Activated T-cell treated with anti-CD3 and anti-CD28 coated beads, Interleukin-2, amount 50 U/mL, for 48 hours (primary cell): ENCODE data around the gene PSMC6.

Source experiments
- DNase-seq, 2 experiments: peaks; one replicate each; pipeline ENCODE4 v3.0.0-alpha.2; 2020

PSMC6 gene

DNA sequence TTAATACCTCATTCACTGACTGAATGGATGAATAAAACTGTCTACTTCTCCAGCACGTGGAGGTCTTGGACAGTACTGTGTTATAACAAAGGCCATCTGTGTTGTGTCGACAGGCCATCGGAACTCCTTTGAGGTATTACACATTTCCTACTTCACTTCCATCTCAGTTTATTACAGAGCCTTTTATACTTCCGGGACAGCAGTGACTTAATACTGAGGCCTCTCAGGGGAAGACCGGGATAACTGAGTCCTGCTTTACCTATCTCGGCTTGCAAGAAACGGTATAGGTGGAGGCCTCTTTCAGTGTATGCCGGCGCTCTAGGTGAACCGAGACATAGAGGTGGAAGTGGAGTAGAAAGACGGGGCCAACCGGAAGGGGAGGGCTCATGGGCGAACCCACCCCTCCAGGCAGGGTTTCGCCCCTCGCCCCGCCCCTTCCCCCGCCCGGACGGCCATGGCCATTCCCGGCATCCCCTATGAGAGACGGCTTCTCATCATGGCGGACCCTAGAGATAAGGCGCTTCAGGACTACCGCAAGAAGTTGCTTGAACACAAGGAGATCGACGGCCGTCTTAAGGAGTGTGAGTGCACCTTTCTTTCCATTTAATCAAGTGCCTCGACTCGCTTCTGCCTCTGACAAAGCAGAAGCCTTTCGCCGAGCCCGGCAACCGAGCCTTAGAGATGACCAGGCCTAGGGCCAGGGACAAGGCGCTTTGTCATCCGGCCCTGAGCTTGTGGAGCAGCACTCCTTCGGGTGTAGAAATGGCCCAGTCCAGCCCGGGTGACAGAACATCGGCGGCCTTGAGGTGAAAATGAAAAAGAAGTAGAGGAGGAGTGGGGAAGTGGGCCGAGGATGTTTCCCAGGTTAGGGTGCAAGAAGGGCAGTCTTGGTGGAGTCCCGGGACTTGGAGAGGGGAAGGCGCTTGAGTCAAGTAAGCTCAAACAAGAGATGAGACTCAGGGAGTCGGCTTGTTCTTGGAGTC, at the start of gene PSMC6:
TSS of gene PSMC6 (plus strand) at position 477 of the 983 bp plus-strand sequence. CDS start at position 497, 20 bp downstream.
- DNase-seq, result peak; percentile 96 to 97

DNA sequence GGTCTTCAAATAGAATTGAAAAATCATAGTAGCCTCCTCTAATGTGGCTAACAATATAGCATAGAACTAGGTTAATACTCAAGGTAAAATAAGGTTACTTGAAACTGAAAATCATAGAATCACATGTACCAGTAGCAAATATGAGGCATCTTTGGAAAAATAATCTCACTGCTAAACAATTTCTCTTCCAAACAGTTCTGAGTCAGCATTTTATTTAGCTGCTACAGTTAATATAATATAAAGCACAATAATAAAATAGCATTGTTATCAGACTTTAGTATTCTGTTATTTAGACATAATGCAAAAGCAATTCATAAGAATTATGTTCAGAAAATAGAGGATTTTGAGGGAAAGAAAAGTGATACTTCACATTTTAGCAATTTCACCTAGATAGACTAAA, 46.7 kb upstream of the PSMC6 start:
- DNase-seq, result no peak

DNA sequence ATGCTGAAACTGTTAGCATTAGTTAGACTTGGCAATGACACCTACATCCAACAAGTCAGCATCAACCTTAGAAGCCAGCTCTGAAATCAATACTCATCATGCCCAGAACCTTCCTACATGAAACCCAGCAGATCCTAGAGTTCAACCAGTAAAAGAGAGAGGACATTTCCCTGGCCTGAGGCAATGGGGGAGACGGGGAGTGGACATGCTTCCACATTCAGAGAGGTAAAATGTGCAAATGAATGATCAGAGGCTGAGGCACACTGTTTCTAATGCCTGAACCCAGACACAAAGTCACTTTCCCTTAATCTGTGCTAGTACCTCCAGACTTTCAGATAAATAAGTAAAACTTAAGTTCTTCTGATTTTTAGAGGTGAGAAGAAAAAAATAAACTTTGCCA, 46.2 kb upstream of the PSMC6 start:
- DNase-seq, result no peak

DNA sequence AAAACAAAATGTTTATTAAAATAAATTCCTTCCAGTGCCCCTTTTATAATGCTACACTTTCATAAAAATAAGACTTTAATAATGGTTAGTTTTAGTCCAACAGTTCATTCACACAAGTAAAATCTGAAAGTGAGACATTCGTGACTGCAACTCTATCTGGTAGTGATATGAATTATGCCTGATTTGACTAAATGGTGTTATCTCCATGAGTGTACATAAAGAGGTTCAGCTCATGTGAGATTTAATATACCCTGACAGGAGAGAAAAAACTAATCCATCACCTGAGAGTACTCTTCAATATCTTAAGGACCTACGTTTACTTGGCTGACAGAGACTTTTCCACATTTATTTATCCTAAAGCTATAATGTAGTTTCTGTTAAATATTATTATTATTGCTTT, 45.7 kb upstream of the PSMC6 start:
- DNase-seq, result no peak

DNA sequence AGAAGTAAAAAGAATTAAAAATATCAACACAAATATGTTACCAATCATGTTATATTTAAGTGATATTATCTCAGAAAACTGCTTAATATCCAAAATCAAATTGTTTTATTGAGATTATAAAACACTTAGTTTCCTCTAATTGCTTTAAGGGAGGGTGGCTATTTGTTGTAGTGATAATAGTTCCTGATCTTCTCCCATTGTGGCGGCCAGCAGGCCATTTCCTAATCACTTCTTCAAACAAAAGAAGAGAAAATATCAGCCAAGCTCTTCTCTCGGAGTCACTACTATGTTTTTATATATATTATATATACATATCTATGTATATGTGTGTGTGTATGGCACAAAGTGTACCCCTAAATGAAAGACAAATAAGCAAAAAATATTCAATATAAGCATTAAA, 43.1 kb upstream of the PSMC6 start:
- DNase-seq, result no peak

DNA sequence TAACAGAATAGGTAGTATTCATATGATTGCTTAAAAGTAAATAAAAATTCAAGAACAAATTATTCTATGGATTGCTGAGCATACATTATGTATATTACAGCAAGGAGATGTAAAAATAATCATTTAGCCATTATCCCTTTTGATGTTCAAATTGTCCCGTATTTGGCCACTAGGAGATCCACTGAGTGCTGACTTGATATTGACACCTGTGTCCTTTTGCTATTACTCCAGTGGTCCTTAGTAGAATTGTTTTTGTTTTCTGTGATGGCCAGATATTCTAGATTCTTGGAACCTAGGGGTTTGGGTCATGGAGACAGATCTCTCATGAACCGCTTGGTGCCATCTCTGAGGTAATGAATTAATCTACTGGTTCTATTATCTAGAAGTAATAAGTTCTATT, 28.4 kb upstream of the PSMC6 start:
- no peak for DNase-seq

DNA sequence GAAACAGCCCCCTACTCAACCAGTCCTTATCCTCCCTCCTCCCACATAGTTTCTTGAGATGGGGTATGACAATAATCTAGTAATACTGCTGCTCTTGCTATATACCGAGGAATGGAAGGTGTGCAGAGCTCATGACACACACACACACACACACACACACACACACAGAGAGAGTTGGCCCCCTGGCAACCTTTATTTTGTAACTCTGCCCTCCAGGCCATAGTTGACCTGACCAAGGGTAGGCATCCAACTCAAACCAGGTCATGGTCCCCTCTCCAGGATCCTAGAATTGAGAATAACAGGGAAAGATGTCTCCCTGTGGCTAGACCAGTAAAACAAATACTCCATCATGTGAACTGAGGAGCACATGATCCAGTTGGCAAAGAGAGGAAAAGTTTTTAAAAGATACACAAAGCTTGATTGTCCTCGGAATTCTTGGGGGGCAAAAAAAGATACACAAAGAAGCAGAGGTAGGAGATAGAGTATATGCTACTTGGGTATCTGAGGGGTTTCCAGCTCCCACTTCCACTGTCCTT, 22.9 kb upstream of the PSMC6 start:
- no peak for DNase-seq

DNA sequence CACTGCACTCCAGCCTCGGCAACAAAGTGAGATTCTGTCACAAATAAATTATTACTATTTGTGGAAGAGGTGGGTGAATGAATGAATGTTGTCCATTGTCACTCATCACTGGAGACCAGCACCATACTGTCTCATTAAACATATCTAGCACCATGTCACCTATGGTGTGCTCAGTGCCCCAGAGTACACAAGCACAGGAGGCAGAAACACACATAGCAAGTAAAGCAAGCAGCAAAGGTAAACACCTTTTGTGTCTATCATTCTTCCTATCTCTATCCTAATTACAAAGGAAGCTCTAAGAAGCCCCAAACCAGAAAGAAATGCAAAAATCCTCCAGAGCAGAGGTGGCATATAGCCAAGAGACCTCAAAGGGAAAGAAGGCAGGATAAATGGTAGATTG, 20.8 kb upstream of the PSMC6 start:
- no peak for DNase-seq

DNA sequence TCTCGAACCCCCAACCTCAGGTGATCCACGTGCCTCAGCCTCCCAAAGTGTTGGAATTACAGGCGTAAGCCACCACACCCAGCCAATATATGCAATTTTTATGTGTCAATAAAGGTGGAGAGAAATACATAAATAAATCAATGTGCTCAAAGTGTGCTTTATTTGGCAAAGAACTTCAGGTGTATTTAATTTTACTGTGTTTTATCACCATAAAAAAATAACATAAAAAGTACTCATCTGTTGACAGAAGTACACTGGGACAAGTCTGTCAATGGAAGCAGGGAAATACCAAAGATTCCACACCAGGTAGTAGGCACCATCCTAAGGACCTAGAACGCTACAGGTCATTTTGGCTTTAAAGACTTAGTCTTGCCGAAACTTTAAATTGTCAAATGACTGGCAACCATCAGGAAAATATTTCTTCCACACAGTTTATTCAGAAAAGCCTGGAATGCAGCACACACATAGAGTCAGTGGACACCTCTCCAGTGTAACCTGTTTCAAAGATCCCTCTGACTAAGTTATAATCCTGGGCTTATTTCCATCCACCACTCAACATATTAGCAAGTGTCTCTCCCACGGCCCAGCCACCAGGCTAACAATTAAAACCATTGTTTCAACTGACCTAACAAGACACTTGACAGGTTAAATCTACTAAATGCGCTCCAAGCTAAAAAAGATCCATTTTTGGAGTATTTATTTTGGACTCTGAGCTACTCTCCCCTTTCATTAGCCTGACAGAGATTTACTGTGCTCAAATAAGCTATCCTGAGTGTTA, 15.8 kb upstream of the PSMC6 start:
- DNase-seq, result no peak

DNA sequence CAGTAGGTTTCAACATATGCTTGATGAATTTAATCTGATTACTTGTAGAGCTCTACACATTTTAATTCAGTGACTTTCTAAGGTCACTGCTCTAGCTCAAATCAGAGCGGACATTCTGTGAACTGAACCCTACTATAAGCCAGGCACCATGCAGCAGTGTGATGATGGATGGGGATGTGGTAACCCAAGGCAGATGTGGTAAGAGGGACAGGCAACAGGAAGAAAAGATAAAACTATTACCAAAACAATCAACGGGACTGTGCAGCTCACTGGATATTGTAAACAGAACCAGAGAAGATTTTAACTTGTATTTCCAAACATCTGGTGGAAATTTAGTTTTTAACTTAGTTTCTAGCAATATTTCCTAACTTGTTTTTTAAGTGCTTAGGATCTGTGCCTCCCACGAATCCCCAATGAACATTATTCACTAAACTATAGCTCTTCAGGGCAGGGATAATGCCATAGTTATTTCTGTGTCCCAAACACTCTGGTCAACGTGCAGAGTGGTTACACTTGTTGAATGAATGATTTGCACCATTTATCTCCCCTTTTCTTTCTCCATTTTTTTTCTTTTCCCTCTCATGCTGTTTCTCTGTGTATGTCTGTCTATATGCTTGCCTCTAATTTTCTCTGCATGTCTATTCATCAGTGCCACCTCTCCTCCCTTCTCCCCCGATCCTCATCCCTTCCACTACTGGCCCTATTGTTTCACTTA, 14.6 kb upstream of the PSMC6 start:
- no peak for DNase-seq

DNA sequence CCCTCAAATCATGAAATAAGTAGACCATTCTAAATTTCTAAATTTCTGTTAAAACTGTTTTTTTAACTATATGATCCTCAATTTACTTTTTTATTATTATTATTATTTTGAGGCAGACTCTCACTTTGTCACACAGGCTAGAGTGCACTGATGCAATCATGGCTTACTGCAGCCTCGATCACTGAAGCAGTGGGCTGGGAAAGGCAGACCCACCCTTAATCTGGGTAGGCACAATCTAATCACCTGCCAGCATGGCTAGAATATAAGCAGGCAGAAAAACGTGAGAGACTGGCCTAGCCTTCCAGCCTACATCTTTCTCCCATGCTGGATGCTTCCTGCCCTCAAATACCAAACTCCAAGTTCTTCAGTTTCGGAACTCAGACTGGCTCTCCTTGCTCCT, 14.0 kb upstream of the PSMC6 start:
- DNase-seq, result no peak

DNA sequence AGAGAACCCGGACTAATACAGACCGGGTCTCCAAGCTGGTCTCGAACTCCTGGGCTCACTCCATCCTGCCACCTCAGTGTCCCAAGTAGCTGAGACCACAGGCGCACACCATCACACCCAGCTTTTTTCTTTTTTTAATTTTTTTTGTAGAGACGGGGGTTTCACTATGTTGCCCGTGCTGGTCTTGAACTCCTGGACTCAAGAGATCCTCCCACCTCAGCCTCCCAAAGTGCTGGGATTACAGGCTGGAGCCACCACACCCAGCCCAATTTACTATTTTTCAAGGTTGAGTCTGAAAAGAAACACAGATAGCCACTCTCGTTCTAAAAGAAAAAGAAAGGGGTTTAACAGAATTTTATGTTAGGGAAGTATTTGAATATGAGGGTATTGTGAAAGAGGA, 13.5 kb upstream of the PSMC6 start:
- DNase-seq, result no peak

DNA sequence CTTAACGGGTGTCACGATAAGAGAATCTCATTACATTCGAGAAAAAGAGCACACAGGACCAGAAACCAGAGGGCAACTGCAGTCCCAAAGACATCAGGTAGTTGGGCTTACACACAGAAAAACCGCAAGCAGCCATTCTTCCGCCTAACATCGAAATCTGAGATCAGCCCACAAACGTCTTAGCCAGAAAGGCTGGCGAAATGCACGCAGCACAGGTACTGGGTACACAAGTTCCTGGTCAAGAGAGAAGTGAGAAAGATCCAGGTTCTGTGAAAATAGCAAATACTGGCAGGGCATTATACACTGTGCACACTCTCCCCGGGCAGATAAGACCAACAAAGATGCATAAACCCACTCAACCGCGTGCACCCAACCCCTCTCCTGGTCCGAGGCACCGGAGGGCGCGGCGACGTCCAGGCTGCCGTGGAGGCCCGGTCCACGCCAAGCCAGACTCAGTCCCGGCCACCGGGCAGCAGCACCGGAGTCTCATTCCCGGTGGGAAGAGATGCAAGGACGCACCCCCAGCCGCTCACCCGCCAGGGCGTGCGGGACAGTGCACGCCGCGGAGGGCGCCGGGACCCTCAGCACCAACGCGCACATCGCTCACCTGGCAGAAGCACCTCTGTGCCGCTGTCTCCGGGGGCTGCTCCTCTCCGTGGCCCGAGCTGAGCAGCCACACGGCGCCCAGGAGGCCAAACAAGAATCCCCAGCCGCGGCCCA, 12.1 kb upstream of the PSMC6 start:
- peak; percentile 70 to 74 for DNase-seq

DNA sequence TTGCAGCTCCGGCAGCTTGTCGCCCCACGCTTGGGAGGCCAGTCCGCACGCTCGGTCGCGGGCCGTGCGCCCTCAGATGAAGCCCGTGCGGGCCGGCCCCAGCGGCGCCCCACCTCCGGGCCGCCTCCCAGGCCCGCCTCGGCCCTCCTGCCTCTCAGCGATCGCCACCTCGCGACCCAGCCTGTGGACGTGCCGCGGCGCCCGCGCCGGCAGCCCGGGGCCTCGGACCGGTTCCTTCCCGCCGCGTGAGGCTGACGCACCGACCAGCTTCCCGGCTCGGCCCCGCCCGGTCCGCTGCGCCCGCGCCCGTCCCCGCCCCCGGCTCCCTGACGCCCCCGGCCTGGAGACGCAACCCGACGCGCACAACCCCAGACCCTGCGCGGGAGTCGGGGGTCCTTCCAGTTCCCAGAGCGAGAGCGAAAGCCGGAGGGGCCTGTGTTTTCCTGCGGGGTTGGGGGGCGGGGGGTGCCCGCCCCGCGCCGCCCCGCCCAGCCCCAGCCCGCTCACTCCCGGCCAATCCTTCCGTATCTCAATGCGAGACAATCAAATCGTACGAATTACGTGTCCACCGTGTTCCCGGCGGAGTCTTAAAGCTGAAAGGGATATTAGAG, 11.4 kb upstream of the PSMC6 start, which contains the start of gene ERO1A:
TSS of gene ERO1A (minus strand) at position 78 of the 611 bp plus-strand sequence. CDS start at position 1, 77 bp downstream.
- DNase-seq, result peak; percentile 81 to 86

DNA sequence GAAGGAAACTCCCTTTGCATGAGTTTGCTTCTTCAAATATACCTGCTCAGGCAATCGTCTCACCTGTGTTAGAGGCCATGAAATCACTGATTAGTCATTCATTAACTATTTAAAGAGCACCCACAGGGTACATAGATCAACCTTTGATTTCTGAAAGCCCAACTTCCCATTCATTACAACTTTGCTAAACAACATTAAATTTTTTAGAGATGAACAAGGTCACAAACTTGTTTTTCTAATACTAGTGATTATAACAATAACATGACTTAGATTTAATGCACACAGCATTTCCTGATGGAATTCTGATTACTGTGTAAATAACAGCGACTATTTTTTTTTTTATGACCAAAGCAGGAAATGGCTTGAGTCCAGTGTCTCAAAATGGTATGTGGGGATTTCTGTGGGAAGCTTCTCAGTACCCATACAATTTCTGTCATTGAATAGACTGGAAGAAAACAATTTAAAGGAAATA, 6.3 kb upstream of the PSMC6 start:
- no peak for DNase-seq

DNA sequence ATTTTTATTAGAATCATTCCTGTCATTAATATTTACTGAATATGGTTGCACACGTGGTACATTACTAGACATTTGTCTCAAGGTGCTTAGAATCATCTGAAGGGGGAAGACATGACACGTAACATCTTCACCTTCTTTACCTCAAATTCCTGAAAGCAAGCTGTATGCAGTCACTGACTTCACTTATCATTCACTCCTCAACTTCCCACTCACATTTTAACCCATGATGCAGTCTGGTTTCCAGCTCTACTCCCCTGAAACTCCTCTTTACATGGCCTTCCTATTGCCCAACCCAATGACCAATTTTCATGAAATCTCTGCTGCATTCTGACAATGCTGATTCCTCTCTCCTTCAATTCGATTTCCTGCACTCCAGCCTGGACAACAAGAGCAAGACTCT, 5.8 kb upstream of the PSMC6 start:
- no peak for DNase-seq

DNA sequence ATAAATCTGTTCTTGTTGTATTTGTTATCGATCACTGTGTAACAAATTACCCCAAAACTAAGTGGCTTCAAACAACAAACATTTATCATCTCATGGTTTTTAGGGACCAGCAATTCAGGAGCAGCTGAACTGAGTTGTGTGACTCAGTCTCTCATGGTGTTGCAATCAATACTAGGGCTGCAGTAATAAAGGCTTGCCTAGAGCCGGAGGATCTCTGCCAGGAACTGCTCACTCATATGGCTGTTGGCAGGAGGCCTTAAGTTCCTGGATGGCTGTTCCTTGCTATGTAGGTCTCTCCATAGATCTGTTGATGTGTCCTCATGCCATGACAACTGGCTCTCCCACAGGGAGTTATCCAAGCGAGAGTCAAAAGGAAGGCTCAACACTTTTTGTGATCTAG, 3.8 kb upstream of the PSMC6 start:
- DNase-seq, result no peak

DNA sequence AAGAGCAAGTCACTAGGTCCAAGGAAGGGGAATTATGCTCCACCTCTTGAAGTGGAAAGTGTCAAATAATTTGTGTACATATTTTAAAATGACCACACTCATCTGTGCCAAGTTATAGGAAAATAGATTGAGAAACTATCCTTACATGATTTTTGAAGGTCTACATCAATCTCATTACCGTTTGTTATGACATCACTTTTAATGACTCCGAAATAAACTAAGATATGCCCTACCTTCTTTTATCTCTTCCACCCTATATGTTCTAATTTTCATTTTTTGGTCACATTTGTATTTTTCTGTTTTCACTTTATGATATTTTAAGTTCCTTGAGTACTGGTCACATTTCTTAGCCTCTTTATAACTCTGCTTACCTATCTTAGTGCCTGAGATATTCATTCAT, 3.3 kb upstream of the PSMC6 start:
- no peak for DNase-seq

DNA sequence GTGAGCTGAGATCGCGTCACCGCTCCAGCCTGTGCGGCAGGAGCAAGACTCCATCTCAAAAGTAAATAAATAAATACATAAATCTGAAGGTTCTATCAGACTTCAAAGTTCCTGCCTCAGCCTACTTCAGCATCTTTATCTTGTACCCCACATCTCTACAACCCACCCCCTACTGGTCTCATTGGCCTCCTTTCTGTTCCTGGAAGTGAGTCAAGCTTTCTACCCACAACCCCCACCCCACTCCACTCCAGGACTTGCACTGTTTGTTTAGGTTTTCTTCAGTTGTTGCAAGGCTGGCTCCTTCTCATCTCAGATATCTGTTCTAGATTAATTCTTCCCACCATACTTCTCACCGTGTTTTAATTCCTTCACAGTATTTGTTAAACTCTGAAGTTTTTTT, 714 bp upstream of the PSMC6 start:
- DNase-seq, result peak; percentile 48 to 54

DNA sequence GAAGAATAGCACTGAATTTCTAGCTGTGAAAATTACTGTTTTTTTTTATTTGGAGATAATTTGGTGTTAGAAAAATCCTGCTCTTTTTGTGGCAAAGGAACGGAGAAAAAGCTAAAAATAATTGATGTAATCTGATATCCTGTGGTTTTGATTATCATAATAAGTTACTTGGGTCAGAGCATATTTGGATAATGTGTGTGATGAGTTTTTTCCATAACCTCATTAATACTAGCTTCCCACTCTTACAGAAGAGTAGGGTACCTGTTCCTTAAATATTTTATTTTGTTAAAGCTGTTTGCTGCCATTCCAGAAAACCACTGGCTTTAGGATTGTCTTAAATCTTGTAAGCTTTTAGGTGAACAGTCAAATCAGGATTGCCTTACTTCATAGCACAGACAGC, 4.7 kb downstream of the PSMC6 start:
- no peak for DNase-seq

DNA sequence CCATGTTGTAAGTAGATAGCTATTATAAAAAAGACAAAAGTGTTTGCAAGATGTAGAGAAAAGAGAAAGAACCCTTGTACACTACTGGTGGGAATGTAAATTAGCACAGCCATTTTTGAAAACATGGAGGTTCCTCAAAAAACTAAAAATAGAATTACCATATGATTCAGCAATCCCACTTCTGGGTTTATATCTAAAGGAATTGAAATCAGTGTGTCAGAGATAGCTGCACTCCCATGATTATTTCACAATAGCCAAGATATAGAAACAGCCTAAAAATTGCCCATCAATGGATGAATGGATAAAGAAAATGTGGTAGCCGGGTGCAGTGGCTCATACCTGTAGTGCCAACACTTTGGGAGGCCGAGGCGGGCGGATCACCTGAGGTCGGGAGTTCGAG, 9.2 kb downstream of the PSMC6 start:
- no peak for DNase-seq
